ENCODE measurements around the gene INO80E. TPM values are rescaled to one million over a fixed set of nuclear protein-coding genes. Genes with fewer than 3 reads are reported as not detected.
A peak's percentile ranks its signal among the peaks of the same experiment; 100 is the strongest.

The INO80E gene
- total RNA-seq, 2 experiments from 2014 or later: 75.9 to 79.1 TPM

GRCh38 chr16:29993903-29994599, 2.0 kb upstream of the INO80E start:
- Mint-ChIP-seq H3K36me3 (ENCODE audit: low read depth) (peaks cover 30% of the 10 kb centered on the region), H3K27ac (peak overlapping the region; percentile 99), H3K27me3 (no peaks in the 10 kb centered on the region), H3K4me1 (ENCODE audit: low read depth) (peaks cover 26% of the 10 kb centered on the region), H3K9me3 (no peaks in the 10 kb centered on the region), H3K4me3 (peak overlapping the region; percentile 96)
- ATAC-seq (no peak), DNase-seq (no peak)
- intact Hi-C loops (cut with micrococcal nuclease): no loop called here
- TF ChIP-seq CTCF (IDR thresholded peaks at IDR 0.05): no peak
- POLR2A ChIA-PET: interaction anchor here (0.8 to 7.7 kb wide), 6 partner anchors 8 to 69 kb away, joined by 3 to 74 read pairs (median 10); partner anchors contain the start of genes TAOK2 and TMEM219
- CTCF ChIA-PET: interaction anchor here (1.5 to 1.7 kb wide), 2 partner anchors 33 to 39 kb away, joined by 5 to 7 read pairs; no protein-coding TSS in a partner anchor

GRCh38 chr16:29994600-29995323, 1.3 kb upstream of the INO80E start:
- Mint-ChIP-seq H3K27me3 (no peaks in the 10 kb centered on the region), H3K27ac (peak overlapping the region; percentile 99), H3K4me3 (peak overlapping the region; percentile 96), H3K4me1 (ENCODE audit: low read depth) (peaks cover 29% of the 10 kb centered on the region), H3K36me3 (ENCODE audit: low read depth) (peaks cover 30% of the 10 kb centered on the region), H3K9me3 (no peaks in the 10 kb centered on the region)
- ChIA-PET POLR2A (interaction anchor here (0.7 to 7.7 kb wide), 15 partner anchors 9 to 187 kb away, joined by 3 to 74 read pairs (median 6); partner anchors contain the start of genes ALDOA, ASPHD1, DOC2A and MAZ), CTCF (interaction anchor here (1.0 to 3.2 kb wide), 5 partner anchors 11 to 178 kb away, joined by 3 to 14 read pairs (median 6); partner anchors contain the start of gene PAGR1)
- ATAC-seq (peak; percentile 49), DNase-seq (peak; percentile 76)
- intact Hi-C loops (cut with micrococcal nuclease): no loop called here
- no peak for TF ChIP-seq CTCF (IDR thresholded peaks at IDR 0.05)

GRCh38 chr16:29995324-29995910, 624 bp upstream of the INO80E start, which contains the start of gene HIRIP3:
HIRIP3 (minus strand) TSS chr16:29995617; CDS start chr16:29995605, 12 bp downstream.
- H3K27me3 Mint-ChIP-seq: no peaks in the 10 kb centered on the region
- peaks cover 30% of the 10 kb centered on the region for H3K36me3 Mint-ChIP-seq (ENCODE audit: low read depth)
- H3K4me1 Mint-ChIP-seq (ENCODE audit: low read depth): peaks cover 29% of the 10 kb centered on the region
- H3K9me3 Mint-ChIP-seq: no peaks in the 10 kb centered on the region
- intact Hi-C loops (cut with micrococcal nuclease): no loop called here
- ChIA-PET POLR2A (interaction anchor here (0.6 to 7.7 kb wide), 17 partner anchors 9 to 188 kb away, joined by 3 to 74 read pairs (median 6); partner anchors contain the start of genes ALDOA, ASPHD1, DOC2A and KCTD13), CTCF (interaction anchor here (0.9 to 3.2 kb wide), 6 partner anchors 10 to 304 kb away, joined by 3 to 14 read pairs (median 6); partner anchors contain the start of gene PAGR1)
- peak within 1 kb of the TSS; percentile 99 for H3K27ac Mint-ChIP-seq
- peak within 1 kb of the TSS; percentile 96 for H3K4me3 Mint-ChIP-seq
- no peak for TF ChIP-seq CTCF (IDR thresholded peaks at IDR 0.05)
- ATAC-seq: peak; percentile 63
- DNase-seq: peak; percentile 90

- peak overlapping the region; percentile 99 for H3K27ac Mint-ChIP-seq
- H3K36me3 Mint-ChIP-seq (ENCODE audit: low read depth): peaks cover 31% of the 10 kb centered on the region
- ATAC-seq (no peak), DNase-seq (peak; percentile 47)
- no peaks in the 10 kb centered on the region for H3K27me3 Mint-ChIP-seq
- CTCF ChIA-PET: interaction anchor here (0.8 to 3.2 kb wide), 6 partner anchors 9 to 296 kb away, joined by 3 to 14 read pairs (median 6); no protein-coding TSS in a partner anchor
- POLR2A ChIA-PET: interaction anchor here (0.6 to 7.7 kb wide), 13 partner anchors 10 to 185 kb away, joined by 3 to 74 read pairs (median 6); partner anchors contain the start of genes ALDOA, ASPHD1, KCTD13 and SEZ6L2
- H3K4me3 Mint-ChIP-seq: peak overlapping the region; percentile 96
- no peaks in the 10 kb centered on the region for H3K9me3 Mint-ChIP-seq
- peaks cover 29% of the 10 kb centered on the region for H3K4me1 Mint-ChIP-seq (ENCODE audit: low read depth)
- intact Hi-C loops (cut with micrococcal nuclease): no loop called here
- TF ChIP-seq CTCF (IDR thresholded peaks at IDR 0.05): no peak
Measured at GRCh38 chr16:29996766-29997250, 767 bp downstream of the INO80E start.
